NCI-H1436 treated with DMSO at 0.1 percent for 48 hours (cell line): Measurements from ENCODE around the gene RRM1.
"Not testable (repeated sequence)": the region's sequence is repeated elsewhere in the genome, so short reads cannot be mapped to it uniquely, and the experiment has no call there.

Experiments used
- DNase-seq: peaks from one replicate; lab custom pipeline; 2025; lab: John Stamatoyannopoulos, UW

RRM1 gene

GRCh38 chr11:4083198-4083597, 11.4 kb upstream of the RRM1 start:
- DNase-seq: no peak

GRCh38 chr11:4084406-4085125, 10.0 kb upstream of the RRM1 start:
- DNase-seq: no peak

- no peak for DNase-seq
Observed at GRCh38 chr11:4085575-4085974, 9.0 kb upstream of the RRM1 start.

- no peak for DNase-seq
Observed at GRCh38 chr11:4086575-4087353, 7.8 kb upstream of the RRM1 start.

GRCh38 chr11:4087551-4087950, 7.0 kb upstream of the RRM1 start:
- no peak for DNase-seq

- no peak for DNase-seq
Observed at GRCh38 chr11:4090258-4090657, 4.3 kb upstream of the RRM1 start.

GRCh38 chr11:4092026-4092425, 2.6 kb upstream of the RRM1 start:
- no peak for DNase-seq

GRCh38 chr11:4093519-4094347, 866 bp upstream of the RRM1 start:
- no peak for DNase-seq

GRCh38 chr11:4095509-4096230, 1.1 kb downstream of the RRM1 start:
- DNase-seq: no peak

GRCh38 chr11:4098026-4098621, 3.5 kb downstream of the RRM1 start:
- DNase-seq: no peak

GRCh38 chr11:4102711-4103110, 8.1 kb downstream of the RRM1 start:
- DNase-seq: no peak

GRCh38 chr11:4103269-4103668, 8.7 kb downstream of the RRM1 start:
- no peak for DNase-seq

- no peak for DNase-seq
Observed at GRCh38 chr11:4105916-4106315, 11.3 kb downstream of the RRM1 start.

- DNase-seq: no peak
Observed at GRCh38 chr11:4111834-4112233, 17.2 kb downstream of the RRM1 start.

GRCh38 chr11:4115128-4115527, 20.5 kb downstream of the RRM1 start:
- no peak for DNase-seq

GRCh38 chr11:4118107-4118506, 23.5 kb downstream of the RRM1 start:
- no peak for DNase-seq

GRCh38 chr11:4123218-4123617, 28.6 kb downstream of the RRM1 start:
- no peak for DNase-seq

GRCh38 chr11:4125141-4125540, 30.5 kb downstream of the RRM1 start:
- DNase-seq: no peak

GRCh38 chr11:4127357-4127756, 32.8 kb downstream of the RRM1 start:
- DNase-seq: no peak

GRCh38 chr11:4130219-4130618, 35.6 kb downstream of the RRM1 start:
- DNase-seq: not testable (repeated sequence)

- no peak for DNase-seq
Observed at GRCh38 chr11:4134806-4135205, 40.2 kb downstream of the RRM1 start.

GRCh38 chr11:4138497-4138896, 43.9 kb downstream of the RRM1 start:
- DNase-seq: no peak
